Activated naive CD8-positive, alpha-beta T cell treated with anti-CD3 and anti-CD28 coated beads, Interleukin-2, amount 10 ng/mL, durations not matched to agents 7 days and 5 days (primary cell): ENCODE results near the gene TSPAN33. TPM values are rescaled to one million over a fixed set of nuclear protein-coding genes. Genes with fewer than 3 reads are reported as not detected.
"Not testable (repeated sequence)": the region's sequence is repeated elsewhere in the genome, so short reads cannot be mapped to it uniquely, and the experiment has no call there.

Experiments
- ATAC-seq: fragments of 150-1000 bp; cut with Tn5 transposase; one replicate; pipeline ENCODE4 v1.10.0; 2021; ENCODE audit warnings: low read depth, moderate library complexity
- POLR2A ChIA-PET: fragments of 350-600 bp; sonication (Branson Sonifier 250); formaldehyde crosslinking; loops from one replicate; lab custom pipeline; 2021; ENCODE audit warnings: antibody characterized with exemption; lab: Charles Lee
- DNase-seq: peaks from one replicate; pipeline ENCODE4 v3.0.0; 2021
- H3K27ac Mint-ChIP-seq: one replicate; pipeline ENCODE4 v1.8.0; 2022; ENCODE audit warnings: mild to moderate bottlenecking, mixed read lengths
- H3K27me3 Mint-ChIP-seq: one replicate; pipeline ENCODE4 v1.8.0; 2022; ENCODE audit warnings: mild to moderate bottlenecking, moderate library complexity, mixed read lengths
- H3K36me3 Mint-ChIP-seq: one replicate; pipeline ENCODE4 v1.8.0; 2021; ENCODE audit warnings: mild to moderate bottlenecking, mixed read lengths
- H3K4me1 Mint-ChIP-seq: one replicate; pipeline ENCODE4 v1.8.0; 2021; ENCODE audit warnings: mixed read lengths
- H3K4me3 Mint-ChIP-seq: one replicate; pipeline ENCODE4 v1.8.0; 2022; ENCODE audit warnings: mild to moderate bottlenecking, moderate library complexity, mixed read lengths
- H3K9me3 Mint-ChIP-seq: one replicate; pipeline ENCODE4 v1.8.0; 2021; ENCODE audit warnings: mixed read lengths
- total RNA-seq, 2 experiments: library from RNA; stranded (reverse); gene quantifications; one replicate each; pipeline ENCODE4 v1.2.3, GENCODE V29; 2021

The TSPAN33 gene
- total RNA-seq, 2 experiments from 2014 or later = 9.5 to 10.0 TPM

DNA sequence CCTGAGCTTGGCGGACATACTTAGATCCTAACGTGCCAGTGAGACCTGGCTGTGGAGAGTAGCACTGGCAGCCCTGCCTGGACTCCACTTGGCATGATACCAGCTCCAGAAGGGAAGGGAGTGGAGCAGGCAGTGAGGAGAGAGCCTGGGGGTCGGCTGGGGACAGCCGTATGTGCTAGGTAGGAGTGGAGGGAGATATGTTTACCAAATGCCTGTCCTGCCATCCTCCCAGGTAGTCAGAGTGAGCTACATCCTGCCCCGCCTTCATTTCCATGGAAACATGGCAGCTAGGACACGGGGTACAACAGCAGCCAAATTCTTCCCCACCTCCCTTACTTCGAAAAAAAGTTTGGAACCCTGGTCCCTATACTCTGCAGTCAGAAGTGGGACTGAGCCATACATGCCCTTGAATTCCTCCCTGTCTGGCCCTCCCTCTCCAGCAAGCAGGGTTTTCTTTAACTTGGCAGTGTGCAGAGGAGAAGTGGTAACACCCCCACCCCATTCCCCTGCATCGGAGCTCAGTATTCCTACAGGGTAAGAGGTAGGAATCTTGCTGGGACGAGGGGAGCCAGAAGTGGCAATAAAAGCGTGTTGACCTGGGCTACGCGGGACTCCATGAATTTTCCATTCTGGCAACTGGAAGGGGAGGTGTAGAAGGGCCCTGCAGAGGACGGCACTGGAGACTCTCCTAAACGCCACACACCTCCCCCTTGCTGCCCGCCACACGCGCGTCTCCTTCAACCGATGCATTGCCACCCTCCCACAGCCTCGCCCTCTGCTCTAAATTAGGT, 23.9 kb downstream of the TSPAN33 start:
- H3K36me3 Mint-ChIP-seq = peaks cover 2% of the 10 kb centered on the region
- H3K9me3 Mint-ChIP-seq = no peaks in the 10 kb centered on the region
- no peak overlapping the region for H3K27ac Mint-ChIP-seq
- H3K4me1 Mint-ChIP-seq = peaks cover 10% of the 10 kb centered on the region
- no peaks in the 10 kb centered on the region for H3K27me3 Mint-ChIP-seq
- DNase-seq (no peak), ATAC-seq (no peak)
- POLR2A ChIA-PET = interaction anchor here (0.6 kb wide), 1 partner anchor 680 kb away, joined by 3 read pairs; no protein-coding TSS in a partner anchor
- H3K4me3 Mint-ChIP-seq = peak overlapping the region; percentile 47

DNA sequence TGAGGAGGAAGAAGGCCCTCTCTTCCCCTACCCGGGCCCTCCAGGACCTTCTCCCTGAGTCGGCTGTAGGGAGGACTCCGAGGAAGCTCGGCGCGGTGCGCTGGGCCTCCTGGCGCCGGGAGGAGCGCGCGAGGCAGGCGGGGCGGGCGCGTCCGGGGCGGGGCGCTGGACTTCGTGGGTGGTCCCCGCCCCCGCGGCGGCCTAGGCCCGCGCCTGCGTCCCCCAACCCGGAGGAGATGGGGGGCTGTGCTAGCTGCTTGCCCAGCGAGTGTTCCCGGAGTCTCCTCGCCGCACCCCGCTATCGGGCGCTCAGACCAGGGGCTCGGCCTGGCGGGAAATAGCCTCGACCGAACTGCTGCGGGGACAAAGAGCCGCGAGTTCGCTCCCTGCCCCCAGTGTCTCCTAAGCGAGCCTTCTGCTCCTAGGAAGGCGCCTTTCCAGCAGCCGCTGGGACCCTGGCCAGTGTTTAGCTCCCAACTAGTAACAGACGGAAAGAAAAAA, 24.7 kb downstream of the TSPAN33 start:
- POLR2A ChIA-PET = interaction anchor here (0.6 kb wide), 1 partner anchor 679 kb away, joined by 3 read pairs; no protein-coding TSS in a partner anchor
- Mint-ChIP-seq H3K27me3 (no peaks in the 10 kb centered on the region), H3K36me3 (peaks cover 2% of the 10 kb centered on the region), H3K4me1 (peaks cover 10% of the 10 kb centered on the region), H3K4me3 (peak overlapping the region; percentile 81), H3K27ac (peak overlapping the region; percentile 76), H3K9me3 (no peaks in the 10 kb centered on the region)
- DNase-seq = peak; percentile 80
- ATAC-seq = peak; percentile 86

DNA sequence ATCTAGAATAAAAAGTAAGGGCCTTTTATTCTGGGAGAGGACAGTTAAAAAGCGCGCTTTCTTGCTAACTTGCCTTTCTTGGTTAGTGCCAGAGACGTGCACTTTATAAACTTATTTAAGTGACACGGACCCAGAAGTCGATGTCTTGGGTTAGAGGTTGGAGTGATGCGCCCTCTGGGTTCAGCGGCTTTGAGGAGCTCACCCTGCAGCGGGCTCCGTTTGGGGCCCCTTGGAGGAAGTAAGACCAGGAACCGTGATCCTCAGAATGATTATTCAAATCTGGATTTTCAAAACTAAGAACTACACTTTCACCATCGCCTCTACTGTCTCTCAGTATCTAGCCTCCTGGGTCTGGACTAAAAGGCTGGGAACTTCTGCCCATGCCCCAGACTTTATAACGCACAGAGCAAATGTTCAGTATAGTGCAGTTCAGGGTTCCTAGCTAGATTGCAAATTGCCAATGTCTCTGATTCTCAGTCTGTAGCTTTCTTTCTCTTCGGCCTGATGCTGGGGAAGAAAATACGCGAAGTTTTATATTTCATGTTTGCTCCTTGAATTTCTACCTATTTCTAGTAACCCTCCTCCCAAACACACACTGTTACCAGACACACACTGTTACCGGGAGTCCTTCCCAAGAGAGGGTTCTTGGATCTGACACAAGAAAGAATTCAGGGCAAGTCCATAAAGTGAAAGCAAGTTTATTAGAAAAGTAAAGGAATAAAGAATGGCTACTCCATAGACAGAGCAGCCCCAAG, 25.4 kb downstream of the TSPAN33 start:
- DNase-seq (no peak), ATAC-seq (peak; percentile 41)
- peaks cover 10% of the 10 kb centered on the region for H3K4me1 Mint-ChIP-seq
- peak overlapping the region; percentile 76 for H3K27ac Mint-ChIP-seq
- no peaks in the 10 kb centered on the region for H3K27me3 Mint-ChIP-seq
- peaks cover 2% of the 10 kb centered on the region for H3K36me3 Mint-ChIP-seq
- peak overlapping the region; percentile 81 for H3K4me3 Mint-ChIP-seq
- no peaks in the 10 kb centered on the region for H3K9me3 Mint-ChIP-seq
- POLR2A ChIA-PET = no interaction called here

DNA sequence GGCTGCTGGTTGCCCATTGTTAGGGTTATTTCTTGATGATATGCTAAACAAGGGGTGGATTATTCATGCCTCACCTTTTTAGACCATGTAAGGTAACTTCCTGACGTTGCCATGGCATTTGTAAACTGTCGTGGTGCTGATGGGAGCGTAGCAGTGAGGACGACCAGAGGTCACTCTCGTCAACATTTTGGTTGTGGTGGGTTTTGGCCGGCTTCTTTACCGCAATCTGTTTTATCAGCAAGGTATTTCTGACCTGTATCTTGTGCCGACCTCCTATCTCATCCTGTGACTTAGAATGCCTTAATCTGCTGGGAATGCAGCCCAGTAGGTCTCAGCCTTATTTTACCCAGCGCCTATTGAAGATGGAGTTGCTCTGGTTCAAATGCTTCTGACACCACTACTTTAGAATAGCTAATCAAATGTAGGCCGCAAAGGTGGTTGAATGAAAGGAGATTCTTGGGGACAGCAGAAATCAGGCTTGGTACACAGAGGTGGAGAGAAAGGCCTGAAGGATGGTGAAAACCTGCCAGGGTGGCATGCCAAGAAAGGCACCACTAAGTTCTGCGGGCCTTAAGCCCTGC, 26.0 kb downstream of the TSPAN33 start:
- Mint-ChIP-seq H3K27ac (no peak overlapping the region), H3K4me1 (peaks cover 10% of the 10 kb centered on the region)

DNA sequence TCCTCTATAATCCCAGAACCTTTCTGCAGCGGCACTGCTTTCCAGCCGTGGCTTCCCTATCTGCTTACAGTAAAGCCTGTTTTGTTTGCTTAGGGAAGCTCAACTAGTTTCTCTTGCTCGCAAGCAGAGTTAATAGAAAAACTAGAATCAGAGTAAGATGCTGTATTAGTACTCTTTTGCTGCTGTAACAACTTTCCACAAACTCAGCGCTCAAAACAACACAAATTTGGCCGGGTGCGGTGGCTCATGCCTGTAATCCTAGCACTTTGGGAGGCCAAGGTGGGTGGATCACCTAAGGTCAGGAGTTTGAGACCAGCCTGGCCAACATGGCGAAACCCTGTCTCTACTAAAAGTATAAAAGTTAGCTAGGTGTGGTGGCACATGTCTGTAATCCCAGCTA, 29.4 kb downstream of the TSPAN33 start:
- H3K27ac Mint-ChIP-seq, DNase-seq, H3K9me3 Mint-ChIP-seq, POLR2A ChIA-PET, H3K36me3 Mint-ChIP-seq, ATAC-seq, H3K4me3 Mint-ChIP-seq, H3K4me1 Mint-ChIP-seq: not testable (repeated sequence)
- peaks cover 14% of the 10 kb centered on the region for H3K27me3 Mint-ChIP-seq

More for the DNA sequence above, 26.0 kb downstream of the TSPAN33 start:
- DNase-seq (no peak), ATAC-seq (no peak)
- H3K4me3 Mint-ChIP-seq = no peak overlapping the region
- POLR2A ChIA-PET = no interaction called here
- no peaks in the 10 kb centered on the region for H3K9me3 Mint-ChIP-seq
- H3K27me3 Mint-ChIP-seq = no peaks in the 10 kb centered on the region
- peaks cover 2% of the 10 kb centered on the region for H3K36me3 Mint-ChIP-seq

DNA sequence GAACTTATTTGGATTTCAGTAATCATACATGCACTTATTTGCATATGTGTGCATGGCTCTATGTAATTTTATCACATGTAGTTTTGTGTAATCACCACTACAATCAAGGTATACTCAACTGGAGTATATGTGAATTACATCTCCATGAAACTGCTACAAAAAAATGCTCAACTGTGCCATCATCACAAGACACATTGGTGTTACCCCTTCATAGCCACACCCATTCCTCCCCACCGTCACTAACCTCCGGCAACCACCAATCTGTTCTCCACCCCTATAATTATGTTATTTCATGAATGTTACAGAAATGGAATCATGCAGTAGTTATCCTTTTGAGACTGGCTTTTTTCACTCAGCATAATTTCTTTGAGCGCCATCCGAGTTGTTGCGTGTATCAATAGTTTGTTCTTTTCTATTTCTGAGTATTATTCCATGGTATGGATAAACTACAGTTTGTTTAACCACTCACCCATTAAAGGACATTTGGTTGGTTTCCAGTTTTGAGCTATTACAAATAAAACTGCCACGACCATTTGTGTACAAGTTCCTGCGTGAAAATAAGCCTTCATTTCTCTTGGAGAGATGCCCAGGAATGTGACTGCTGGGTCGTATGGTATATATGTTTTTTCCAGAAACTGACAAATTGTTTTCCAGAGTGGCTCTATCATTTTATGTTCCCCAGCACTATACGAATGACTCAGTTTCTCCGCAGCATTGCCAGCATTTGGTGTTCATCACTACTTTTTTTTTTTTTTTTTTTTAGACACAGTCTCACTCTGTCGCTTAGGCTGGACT, 32.6 kb downstream of the TSPAN33 start:
- no peak for DNase-seq
- Mint-ChIP-seq H3K36me3 (no peaks in the 10 kb centered on the region), H3K4me1 (no peaks in the 10 kb centered on the region), H3K27ac (no peak overlapping the region), H3K27me3 (peaks cover 26% of the 10 kb centered on the region), H3K9me3 (no peaks in the 10 kb centered on the region), H3K4me3 (no peak overlapping the region)
- no peak for ATAC-seq
- POLR2A ChIA-PET = no interaction called here

DNA sequence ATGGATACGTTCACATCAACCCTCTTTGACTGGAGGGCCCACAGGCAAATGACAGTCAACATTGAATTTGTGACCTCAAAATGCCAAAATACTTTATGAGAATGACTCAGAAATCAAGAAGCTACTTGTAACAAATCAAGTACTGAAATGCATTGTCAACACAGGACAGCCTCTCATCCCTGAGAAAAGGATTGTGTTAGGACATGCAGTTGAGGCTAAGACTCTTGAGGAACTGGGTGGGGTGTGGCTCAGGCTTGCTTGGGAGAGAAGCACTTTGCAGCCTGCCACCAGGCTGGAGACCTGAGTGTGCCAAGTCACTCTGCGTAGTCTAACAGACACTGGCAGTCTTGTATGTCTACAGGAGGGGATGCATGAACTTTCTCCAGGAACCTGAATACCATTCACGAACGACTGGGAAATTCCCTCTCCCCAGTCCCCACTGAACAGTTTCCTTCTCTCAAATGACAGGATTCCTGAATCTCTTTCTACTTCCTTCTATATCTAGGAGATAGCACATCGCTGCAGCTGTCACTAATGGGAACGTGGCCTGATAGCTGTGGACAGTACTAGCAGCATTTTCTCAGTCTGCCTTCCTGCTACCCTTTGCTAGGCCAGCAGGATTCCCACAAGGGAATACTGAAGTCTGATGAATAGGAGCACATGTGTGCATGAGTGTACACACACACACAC, 40.6 kb downstream of the TSPAN33 start:
- Mint-ChIP-seq H3K27me3 (peaks cover 44% of the 10 kb centered on the region), H3K4me1 (peaks cover 11% of the 10 kb centered on the region), H3K27ac (no peak overlapping the region), H3K4me3 (no peak overlapping the region), H3K9me3 (no peaks in the 10 kb centered on the region), H3K36me3 (no peaks in the 10 kb centered on the region)
- DNase-seq = no peak
- ATAC-seq = no peak
- POLR2A ChIA-PET = no interaction called here

DNA sequence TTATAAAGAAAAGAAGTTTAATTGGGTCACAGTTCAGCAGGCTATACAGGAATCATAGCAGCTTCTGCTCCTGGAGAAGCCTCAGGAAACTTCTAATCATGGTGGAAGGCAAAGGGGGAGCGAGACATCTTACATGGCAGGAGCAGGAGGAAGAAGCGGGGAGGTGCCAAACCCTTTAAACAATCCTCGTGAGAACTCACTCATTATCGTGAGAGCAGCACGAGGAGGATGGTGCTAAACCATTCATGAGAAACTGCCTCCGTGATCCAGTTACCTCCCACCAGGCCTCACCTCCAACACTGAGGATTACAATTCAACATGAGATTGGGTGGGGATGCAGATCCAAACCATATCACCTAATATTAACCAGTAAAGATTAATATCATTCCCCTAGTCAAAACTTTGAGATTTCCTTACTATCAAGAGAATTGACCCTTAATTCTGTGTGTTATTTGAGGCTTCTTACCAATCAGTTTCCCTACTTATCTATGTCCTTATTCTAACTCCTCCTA, 42.3 kb downstream of the TSPAN33 start:
- ATAC-seq = no peak
- POLR2A ChIA-PET = no interaction called here
- Mint-ChIP-seq H3K27ac (no peak overlapping the region), H3K4me1 (peaks cover 11% of the 10 kb centered on the region), H3K9me3 (no peaks in the 10 kb centered on the region), H3K4me3 (no peak overlapping the region), H3K36me3 (no peaks in the 10 kb centered on the region), H3K27me3 (peaks cover 53% of the 10 kb centered on the region)
- no peak for DNase-seq

DNA sequence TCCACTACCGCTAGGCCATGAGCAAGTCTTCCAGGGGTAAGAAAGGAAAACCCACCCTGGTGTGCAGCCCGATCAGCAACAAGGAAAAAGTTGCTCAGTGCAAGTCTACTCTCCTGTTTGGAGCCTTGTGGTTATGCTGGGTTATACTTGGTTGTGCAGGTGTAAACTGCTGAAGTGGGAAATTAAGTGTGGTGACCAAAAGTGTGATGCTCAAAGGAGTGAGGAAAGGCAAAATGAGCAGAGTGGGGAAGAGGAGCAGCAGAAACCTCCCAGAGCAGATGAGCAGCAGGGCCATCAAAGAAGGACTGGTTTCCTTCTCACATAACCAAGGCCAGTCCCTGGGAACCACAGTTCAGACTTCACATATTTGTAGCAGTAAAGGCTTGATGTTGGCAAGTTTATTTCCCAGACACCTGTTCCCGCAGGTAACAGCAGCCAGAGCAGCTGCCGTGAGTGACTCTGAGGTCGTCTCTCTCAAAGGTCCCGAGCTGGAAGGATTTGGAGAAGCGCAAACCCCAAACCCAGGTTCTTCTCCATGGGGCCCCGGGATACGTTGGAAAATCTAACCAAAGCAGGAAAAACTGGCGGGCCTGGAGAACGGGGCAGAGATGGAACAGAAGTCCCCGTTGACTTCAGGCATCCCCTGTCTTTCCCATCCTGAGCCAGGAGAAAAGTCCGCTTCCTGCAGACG, 43.3 kb downstream of the TSPAN33 start:
- POLR2A ChIA-PET = no interaction called here
- DNase-seq = no peak
- Mint-ChIP-seq H3K36me3 (no peaks in the 10 kb centered on the region), H3K9me3 (no peaks in the 10 kb centered on the region), H3K27ac (no peak overlapping the region), H3K4me1 (peaks cover 11% of the 10 kb centered on the region), H3K4me3 (peak overlapping the region; percentile 60), H3K27me3 (peaks cover 62% of the 10 kb centered on the region)
- no peak for ATAC-seq

DNA sequence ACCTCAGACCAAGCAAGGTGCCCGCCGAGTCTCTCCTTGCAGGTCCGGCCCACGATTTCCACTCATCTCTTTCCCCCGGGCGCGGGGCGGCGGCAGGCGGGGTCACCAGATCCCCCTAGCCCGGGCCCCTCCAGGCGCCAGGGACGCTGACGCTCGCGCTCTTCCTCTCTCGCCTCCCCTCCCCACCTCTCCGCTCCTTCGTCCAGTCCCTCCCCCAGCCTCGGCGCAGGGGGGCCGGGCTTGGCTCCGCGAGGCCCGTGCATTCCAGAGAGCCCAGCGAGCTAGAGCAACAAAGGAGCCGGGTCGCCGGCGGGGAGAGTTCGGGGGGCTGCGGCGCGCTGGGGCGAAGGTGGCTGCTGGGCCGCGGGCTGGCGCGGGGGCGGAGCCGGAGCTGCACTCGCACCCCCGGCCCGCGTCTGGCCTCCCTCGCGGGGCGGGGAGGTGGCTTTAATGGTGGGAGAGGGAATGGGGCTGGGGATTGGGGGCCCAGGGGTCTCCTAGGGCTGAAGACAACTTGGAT, 43.9 kb downstream of the TSPAN33 start, which contains the start of gene SMO:
Gene SMO, plus strand, starts transcription at position 262 of the 520 bp plus-strand sequence. CDS start 519 bp downstream, outside the sequence.
- no peaks in the 10 kb centered on the region for H3K9me3 Mint-ChIP-seq
- H3K4me1 Mint-ChIP-seq = peaks cover 11% of the 10 kb centered on the region
- no peak within 1 kb of the TSS for H3K27ac Mint-ChIP-seq
- H3K4me3 Mint-ChIP-seq = peak within 1 kb of the TSS; percentile 69
- DNase-seq = peak; percentile 51
- POLR2A ChIA-PET = no interaction called here
- peak; percentile 48 for ATAC-seq
- peaks cover 62% of the 10 kb centered on the region for H3K27me3 Mint-ChIP-seq
- no peaks in the 10 kb centered on the region for H3K36me3 Mint-ChIP-seq

DNA sequence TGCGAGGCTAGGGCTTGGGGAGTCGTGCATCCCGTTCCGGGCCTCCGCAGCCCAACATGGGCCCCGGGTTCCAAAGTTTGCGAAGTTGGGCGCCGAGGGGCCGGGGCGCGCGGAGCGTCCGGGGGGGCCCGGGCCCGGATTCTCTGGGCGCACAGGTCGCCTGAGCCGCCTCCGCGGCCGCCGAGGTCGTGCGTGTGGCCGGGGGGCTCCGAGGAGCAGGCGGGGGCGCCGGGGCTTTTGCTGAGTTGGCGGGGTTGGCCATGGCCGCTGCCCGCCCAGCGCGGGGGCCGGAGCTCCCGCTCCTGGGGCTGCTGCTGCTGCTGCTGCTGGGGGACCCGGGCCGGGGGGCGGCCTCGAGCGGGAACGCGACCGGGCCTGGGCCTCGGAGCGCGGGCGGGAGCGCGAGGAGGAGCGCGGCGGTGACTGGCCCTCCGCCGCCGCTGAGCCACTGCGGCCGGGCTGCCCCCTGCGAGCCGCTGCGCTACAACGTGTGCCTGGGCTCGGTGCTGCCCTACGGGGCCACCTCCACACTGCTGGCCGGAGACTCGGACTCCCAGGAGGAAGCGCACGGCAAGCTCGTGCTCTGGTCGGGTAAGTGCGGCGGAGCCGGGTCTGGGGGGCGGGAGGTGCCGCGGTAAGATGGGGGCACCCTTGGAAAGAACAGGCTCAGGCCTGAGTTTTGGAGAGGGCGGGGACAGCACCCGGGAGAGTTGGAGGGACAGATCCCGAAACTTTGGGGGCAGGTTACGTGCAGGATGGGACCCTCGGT, 44.6 kb downstream of the TSPAN33 start:
- ATAC-seq = peak; percentile 44
- DNase-seq = no peak
- Mint-ChIP-seq H3K9me3 (no peaks in the 10 kb centered on the region), H3K27me3 (peaks cover 62% of the 10 kb centered on the region), H3K27ac (no peak overlapping the region), H3K4me1 (peaks cover 11% of the 10 kb centered on the region), H3K36me3 (no peaks in the 10 kb centered on the region), H3K4me3 (peak overlapping the region; percentile 69)
- POLR2A ChIA-PET = no interaction called here
